LNCaP clone FGC (cell line): ENCODE data around the gene CAST.
A peak's percentile ranks its signal among the peaks of the same experiment; 100 is the strongest.

Source experiments
- DNase-seq: peaks from one replicate; pipeline ENCODE4 v3.0.0-alpha.2; 2011; ENCODE audit warnings: low read depth
- H3K4me3 ChIP-seq: 2 replicates; pipeline ENCODE4 v1.5.1; 2011; ENCODE audit warnings: mild to moderate bottlenecking, low read depth, low read length, control low read depth
- TF ChIP-seq, protein P1 (sequence below): IDR thresholded peaks from 2 replicates; pipeline ENCODE4 v1.5.1; 2012; ENCODE audit warnings: mild to moderate bottlenecking; ENCODE audit not compliant: control insufficient read depth, insufficient read depth; ENCODE audit errors: extremely low read depth

Gene CAST

DNA sequence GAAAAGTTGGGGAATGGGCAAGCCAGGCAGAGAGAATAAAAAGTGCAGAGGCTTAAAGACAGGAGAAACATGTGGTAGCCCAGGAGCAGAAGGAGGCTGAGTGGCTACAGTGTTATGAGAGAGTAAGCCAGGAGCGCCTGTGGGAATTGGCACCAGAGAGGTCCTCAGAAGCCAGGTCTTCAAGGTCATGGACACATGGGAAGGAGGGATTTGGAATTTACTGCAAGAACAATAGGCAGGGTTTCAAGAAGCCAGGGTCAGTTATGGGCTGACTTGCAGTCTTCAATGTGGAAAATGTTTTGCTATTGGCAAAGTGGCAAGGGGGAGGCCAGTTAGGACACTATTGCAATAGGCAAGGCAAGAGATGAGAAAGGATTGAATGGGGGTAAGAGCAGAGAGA is 116.2 kb downstream of the CAST start:
- TF ChIP-seq, protein P1, sequence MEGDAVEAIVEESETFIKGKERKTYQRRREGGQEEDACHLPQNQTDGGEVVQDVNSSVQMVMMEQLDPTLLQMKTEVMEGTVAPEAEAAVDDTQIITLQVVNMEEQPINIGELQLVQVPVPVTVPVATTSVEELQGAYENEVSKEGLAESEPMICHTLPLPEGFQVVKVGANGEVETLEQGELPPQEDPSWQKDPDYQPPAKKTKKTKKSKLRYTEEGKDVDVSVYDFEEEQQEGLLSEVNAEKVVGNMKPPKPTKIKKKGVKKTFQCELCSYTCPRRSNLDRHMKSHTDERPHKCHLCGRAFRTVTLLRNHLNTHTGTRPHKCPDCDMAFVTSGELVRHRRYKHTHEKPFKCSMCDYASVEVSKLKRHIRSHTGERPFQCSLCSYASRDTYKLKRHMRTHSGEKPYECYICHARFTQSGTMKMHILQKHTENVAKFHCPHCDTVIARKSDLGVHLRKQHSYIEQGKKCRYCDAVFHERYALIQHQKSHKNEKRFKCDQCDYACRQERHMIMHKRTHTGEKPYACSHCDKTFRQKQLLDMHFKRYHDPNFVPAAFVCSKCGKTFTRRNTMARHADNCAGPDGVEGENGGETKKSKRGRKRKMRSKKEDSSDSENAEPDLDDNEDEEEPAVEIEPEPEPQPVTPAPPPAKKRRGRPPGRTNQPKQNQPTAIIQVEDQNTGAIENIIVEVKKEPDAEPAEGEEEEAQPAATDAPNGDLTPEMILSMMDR: no peak
- no peak for DNase-seq
- H3K4me3 ChIP-seq: no peak overlapping the region

DNA sequence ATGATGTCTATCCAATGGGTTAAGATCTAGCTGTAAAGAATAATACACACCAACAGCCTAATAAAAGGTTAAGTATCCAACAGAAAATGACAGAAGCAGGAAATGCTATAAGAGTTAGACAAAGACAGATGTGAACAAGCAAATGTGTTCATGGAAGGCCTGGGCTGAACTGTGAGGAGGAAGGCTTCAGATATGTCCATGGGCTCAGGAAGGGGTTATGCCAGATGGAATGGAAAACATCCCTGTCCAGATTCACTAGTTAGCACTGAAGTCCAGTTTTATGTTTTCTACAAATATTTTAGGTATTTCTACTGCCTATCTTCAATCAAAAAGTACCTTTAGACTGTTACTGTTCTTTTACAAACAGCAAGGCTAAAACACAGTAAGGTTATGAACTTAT is 118.5 kb downstream of the CAST start:
- H3K4me3 ChIP-seq: no peak overlapping the region
- DNase-seq: no peak
- TF ChIP-seq, protein P1: no peak

DNA sequence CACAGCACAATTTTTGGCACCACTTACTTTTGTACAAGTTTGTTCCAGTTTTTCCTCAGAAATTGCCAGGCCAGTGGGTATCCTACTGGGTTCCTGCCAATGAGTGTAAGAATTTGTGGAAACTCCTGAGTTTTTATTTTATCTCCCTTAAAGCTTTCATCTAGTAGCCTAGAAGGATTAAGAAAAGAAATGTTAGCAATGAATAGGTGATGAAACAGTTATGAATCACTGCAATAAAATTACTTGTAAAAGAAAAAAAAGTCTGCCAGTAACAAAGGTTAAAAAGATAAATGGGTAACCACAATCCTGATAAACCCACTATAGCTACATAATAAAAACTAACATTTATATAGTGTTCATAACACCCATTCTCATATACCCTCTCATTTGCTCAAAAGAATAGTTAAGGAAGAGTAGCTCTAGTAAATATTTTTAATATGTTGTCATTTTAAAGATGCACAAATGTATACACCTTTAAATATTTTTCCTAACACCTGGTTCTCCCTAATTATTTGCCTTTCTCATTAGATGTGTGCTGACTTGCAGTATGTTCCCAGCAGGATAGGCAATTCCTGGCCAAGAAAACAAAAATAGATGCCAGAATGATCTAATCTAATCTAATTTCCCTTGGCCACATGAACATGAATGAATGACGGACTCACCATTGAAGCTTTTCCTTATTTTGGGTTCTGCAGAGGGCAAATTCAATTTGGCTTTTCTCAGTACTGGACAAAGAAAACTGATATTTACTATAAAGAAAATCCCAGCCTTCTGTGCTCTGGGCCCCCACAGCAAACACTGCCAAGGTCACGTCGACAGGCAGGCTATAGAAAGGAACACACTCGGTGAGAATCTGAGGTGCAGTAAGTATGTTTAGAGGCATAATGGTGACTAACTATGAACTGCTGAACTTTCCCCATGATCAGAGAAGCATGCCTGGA is 119.1 kb downstream of the CAST start:
- no peak overlapping the region for H3K4me3 ChIP-seq
- DNase-seq: peak; percentile 94
- TF ChIP-seq, protein P1: no peak

DNA sequence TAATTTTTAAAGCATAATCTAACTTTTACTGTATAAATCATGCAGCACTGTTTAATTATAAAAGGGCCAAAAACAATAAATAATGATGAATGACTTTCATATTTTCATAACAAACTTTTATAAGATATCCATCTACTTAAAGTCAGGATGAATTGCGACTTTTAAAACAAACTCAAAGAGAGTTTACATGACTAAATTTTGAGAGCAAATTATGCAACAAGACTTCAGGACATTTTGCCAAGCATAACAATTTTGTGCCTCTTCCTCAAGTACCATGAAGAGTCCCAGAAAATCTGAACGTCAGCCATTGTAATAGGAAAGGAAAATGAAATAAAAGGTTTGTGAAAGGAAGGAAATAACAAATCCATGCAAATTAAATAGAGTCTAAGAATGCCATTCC is 121.2 kb downstream of the CAST start:
- TF ChIP-seq, protein P1: no peak
- no peak for DNase-seq
- no peak overlapping the region for H3K4me3 ChIP-seq

DNA sequence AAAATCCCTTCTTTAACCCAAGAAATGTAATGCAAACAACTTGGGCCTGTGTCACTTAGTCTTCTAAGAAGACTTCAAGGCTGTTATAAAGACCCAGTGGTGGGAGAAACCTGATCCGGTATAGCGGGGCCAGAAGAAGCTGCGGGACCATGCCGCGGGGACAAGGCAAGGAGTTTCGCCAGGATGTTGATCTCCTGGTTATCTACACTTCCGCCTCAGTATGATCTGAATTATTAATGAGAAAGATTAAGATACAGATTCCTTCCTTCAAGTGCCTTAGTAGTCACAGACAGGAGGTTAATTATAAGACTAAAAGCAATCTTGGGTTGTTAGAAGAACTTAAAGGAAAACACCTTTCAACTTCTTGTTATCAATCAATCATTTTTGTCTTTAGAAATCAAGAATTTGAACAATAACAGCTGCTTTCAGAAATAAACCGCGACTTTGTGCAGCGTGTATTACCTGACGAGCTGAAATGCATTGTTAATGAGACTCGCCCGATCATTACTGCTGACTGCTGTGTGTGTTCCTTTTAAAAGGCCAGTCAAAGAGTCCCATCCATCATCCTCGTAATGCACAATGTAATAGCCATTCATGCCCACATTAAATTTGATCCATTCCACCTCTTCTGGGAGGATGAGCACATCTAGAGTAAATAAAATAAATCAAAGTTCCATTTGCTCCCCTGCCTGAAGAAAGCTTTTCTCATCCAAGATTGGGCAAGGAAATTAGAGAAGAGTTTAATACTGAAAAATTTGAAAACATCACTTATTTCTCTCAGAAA is 123.3 kb downstream of the CAST start:
- DNase-seq: no peak
- TF ChIP-seq, protein P1: no peak
- H3K4me3 ChIP-seq: no peak overlapping the region

DNA sequence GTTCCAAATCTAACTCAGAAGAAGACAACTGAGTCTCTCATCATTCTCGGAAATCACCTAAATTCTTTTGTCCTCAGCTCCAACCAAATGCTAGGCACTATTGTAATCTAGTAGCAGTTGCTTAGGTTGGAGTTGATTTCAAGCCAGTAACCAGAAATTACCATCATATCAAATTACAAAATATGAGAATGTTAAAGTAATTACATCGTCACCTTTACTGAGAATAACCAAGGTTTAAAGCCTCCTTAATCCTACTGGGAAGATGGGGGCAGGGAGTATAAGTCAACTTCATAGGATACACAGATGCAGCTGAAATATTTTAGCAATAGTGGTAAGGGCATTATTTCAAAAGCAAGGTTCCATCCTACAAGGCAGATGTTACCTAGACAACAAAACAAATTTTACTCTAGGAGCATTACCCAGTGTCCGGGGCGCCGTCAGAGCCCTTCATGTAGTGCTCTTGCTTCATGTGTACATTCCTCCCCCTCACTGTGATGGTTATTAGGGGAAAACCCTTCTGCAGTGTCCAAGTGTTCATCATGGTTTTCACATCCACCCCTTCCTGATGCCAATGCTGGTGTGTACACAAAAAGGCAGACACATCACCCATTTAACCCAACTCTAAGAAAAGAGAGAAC is 126.1 kb downstream of the CAST start:
- no peak overlapping the region for H3K4me3 ChIP-seq
- TF ChIP-seq, protein P1: no peak
- no peak for DNase-seq
